HG03135 (cell line): ENCODE measurements around the gene NEGR1.

ENCODE experiments used
- ATAC-seq: cut with Tn5 transposase; IDR thresholded peaks from one replicate; pipeline ENCODE4 v1.9.1; 2021; ENCODE audit warnings: mild to moderate bottlenecking, moderate library complexity; ENCODE audit not compliant: unreplicated experiment

NEGR1 gene

GRCh38 chr1:71414179-71414578, 868.2 kb downstream of the NEGR1 start:
- no peak for ATAC-seq

DNA sequence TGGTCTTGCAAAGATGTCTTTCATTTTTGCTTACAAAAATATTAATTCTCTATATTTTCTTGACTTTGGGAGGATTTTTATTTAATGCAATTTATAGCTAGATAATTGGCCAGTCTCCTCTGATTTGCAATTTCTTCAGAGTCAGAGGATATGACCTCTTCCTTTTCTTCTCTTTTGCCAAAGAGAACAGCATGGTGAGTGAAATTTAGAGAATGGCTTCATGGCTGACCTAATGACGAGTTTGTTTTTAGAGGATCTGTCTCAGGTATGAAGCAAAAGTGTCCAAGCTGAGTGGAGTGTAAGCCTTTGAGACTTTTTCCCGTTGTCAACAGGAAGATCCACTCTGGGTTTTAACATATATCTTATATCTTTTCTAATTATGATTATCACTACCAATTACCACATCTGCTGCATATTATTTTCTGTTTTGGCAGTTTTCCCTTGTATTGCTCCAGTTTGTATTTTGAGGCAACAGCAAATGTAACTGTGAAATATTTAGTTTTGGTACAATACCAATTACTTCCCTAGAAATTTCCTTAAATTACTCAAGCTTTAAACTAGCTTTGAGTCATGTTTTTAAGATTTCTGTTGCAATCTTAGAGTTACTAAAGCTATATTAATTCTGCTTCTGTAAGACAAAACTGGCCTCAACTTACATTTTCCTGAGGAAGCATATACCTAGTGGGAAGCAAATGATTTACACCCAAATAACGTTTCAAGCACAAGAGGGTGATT, 868.7 kb downstream of the NEGR1 start:
- ATAC-seq = no peak

- ATAC-seq = no peak
These were observed 882.3 kb downstream of the NEGR1 start for GRCh38 chr1:71400050-71400449.

GRCh38 chr1:71399594-71399993, 882.7 kb downstream of the NEGR1 start:
- ATAC-seq = no peak

- no peak for ATAC-seq
These were observed 889.0 kb downstream of the NEGR1 start for GRCh38 chr1:71393301-71393700.

DNA sequence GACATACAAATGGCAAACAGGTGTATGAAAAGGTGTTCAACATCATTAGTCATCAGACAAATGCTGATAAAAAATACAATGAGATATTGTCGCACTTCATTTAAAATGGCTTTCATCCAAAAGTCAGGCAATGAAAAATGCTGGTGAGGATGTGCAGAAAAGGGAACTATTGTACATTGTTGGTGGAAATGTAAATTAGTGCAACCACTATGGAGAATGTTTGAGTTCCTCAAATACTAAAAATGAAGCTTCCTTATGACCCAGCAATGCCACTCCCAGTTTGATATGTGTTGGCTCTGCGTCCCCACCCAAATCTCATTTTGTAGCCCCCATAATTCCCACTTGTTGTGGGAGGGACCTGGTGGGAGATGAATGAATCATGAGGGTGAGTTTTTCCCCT, 891.8 kb downstream of the NEGR1 start:
- ATAC-seq = no peak

DNA sequence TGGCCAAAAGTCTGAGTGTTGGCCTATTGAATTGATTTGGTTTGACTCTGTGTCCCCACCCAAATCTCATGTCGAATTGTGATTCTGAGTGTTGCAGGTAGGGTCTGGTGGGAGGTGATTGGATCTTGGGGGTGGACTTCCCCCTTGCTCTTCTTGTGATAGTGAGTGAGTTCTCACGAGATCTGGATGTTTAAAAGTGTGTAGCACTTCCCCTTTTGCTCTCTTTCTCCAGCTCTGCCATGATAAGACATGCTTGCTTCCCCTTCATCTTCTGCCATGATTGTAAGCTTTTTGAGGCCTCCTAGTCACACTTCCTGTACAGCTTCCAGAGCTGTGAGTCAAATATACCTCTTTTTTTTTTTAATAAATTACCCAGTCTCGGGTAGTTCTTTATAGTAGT, 904.5 kb downstream of the NEGR1 start:
- ATAC-seq = no peak

GRCh38 chr1:71372496-71372895, 909.8 kb downstream of the NEGR1 start:
- no peak for ATAC-seq

DNA sequence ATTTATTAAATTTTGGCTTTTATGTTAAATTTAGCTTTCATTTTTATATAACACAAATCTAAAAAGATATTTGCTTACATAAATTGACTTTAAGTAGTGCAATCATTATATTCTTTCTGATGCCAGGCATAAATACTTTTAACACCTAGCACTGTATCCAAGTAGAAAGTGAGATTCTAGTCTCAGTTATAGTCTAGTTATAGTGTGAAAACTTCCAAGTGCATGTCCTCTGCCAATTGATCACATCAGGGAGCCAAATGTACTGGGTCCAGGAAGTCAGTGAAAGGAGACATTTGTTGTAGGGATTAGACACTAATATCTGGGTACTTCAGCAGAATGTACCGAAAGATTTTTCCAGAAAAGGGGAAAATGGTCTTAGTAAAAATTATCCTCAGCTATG, 910.8 kb downstream of the NEGR1 start:
- ATAC-seq = no peak

DNA sequence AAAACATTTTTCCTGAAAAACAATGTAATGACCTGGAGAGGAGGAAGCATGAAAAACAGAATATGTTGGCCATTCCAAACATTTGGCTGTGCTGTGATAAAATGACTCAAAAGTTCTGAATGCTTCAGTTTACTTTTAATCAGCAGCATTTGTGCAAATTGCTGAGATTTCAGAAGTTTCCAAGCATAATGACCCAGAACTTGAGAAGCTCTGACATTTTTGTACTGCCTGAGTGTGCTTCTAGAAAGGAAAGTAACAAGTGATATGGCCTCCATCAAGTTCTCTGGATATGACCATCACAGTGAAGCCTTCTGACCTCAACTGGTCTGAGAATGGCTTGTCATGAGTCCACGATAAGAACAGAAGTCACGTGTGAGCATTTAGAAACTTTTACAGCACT, 918.1 kb downstream of the NEGR1 start:
- ATAC-seq = no peak

DNA sequence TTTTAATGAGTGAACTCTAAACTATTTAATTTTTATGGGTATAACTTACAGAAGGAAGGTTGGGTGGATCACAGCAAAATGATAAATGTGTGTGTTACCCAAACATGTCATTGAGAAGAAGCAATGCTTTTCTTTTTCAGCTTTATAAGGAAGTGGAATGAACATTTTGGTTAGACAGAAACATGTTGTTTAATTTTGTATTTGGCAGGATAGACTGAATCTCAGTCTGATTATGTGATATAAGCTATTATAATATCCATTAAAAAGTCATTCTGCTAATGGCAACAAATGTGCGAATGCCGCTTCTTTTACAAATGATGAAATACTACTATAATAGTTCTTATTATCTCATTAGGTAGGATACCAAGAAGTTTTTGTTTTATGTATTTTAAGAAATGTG, 919.6 kb downstream of the NEGR1 start:
- no peak for ATAC-seq

- no peak for ATAC-seq
These were observed 920.3 kb downstream of the NEGR1 start for GRCh38 chr1:71362076-71362475.

DNA sequence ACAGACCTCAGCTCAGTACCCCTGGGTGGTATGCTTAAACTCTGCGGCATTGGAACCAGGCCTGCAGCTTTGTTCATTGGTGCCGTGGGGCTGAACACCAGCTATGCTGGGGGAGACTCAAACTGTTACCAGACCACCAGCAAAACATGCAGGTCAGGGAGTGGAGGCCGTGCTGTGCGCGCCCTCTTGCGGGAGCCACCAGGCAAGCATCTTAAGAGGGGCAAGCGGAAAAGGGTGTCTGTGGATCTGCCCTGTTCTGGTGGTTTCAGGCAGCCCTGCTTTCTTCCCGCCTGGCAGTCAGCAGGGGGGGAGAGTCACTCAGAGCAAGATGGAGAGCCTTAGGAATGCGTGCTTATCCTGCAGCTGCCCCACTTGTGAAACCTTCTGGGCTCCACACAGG, 924.6 kb downstream of the NEGR1 start:
- no peak for ATAC-seq

DNA sequence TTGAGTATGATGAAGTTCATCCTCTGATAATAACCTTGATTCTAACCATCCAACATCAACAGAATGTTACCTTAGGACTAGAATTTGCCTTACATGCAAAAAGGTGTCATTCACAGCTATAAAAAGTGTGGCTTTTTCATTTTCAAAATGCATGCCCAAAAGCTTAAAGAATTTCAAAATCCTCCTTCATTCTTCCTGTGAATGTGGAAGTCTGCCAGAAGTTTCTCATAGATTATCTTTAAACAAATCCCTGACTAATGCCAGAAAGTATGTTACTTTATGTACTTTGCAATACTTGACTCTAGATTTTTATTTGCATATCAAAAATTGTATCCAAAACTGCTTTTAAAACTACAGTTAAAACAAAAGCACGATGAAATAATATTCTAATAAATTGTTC, 930.9 kb downstream of the NEGR1 start:
- ATAC-seq = no peak

DNA sequence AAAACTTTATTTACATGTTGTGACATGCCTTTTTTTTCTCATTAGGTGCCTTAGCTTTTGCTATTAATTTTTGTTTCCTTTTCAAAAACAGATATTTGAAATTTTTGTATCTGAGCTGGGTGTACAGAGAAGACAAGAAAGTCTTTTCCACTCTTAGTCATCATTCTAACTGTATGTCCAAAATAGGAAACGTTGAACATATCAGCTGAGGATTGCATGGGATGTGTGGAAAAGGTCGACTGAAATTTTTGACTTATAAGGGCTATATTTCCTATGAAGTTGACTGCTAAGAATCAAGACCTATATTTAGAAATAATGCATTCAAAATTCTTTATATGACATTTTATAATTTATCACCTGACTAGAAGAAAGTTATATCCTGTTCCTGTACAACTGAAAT, 931.5 kb downstream of the NEGR1 start:
- ATAC-seq = no peak

- ATAC-seq = no peak
These were observed 932.0 kb downstream of the NEGR1 start for GRCh38 chr1:71350330-71350729.
